HepG2 (cell line): ENCODE measurements around the gene CLIP2. TPM values are rescaled to one million over a fixed set of nuclear protein-coding genes. Genes with fewer than 3 reads are reported as not detected.

ENCODE experiments used
- ATAC-seq: fragments of 200-7000 bp; cut with Tn5 transposase; 3 replicates; pipeline ENCODE4 v1.9.1; 2020; ENCODE audit warnings: mild to moderate bottlenecking, moderate library complexity
- BruUV-seq: library from RNA; stranded (reverse); fragments of 400-500 nt; replicated peaks from 2 replicates; lab custom pipeline; 2021; lab: Mats Ljungman, UMichigan
- CTCF ChIA-PET: fragments of 300-600 bp; formaldehyde crosslinking; extraction: SDS; loops from one replicate; lab custom pipeline; 2021; ENCODE audit warnings: low total read pairs, inconsistent platforms, low intra/inter-chr PET ratio; lab: Yijun Ruan, JAX
- POLR2A ChIA-PET: fragments of 350-600 bp; sonication (Branson Sonifier 250); formaldehyde crosslinking; loops from one replicate; lab custom pipeline; 2020; ENCODE audit warnings: antibody characterized with exemption, inconsistent platforms; lab: Yijun Ruan, JAX
- DNase-seq: peaks from one replicate; pipeline ENCODE4 v3.0.0-alpha.2; 2015; ENCODE audit warnings: low spot score
- FAIRE-seq: peaks from 3 replicates; lab custom pipeline; 2011; peaks lifted over from hg19 to GRCh38; lab: Jason Lieb, UNC
- H2AFZ ChIP-seq: one replicate; pipeline ENCODE4 v1.6.1; 2011; ENCODE audit warnings: low read length, inconsistent platforms
- H3K27ac ChIP-seq: fragments of 300-600 bp; 3 replicates; pipeline ENCODE4 v1.8.0; 2011; ENCODE audit warnings: mixed run types, mild to moderate bottlenecking, mixed read lengths, low read length, inconsistent platforms; ENCODE audit not compliant: insufficient read depth; ENCODE audit errors: extremely low read length
- H3K27me3 ChIP-seq, 2 experiments: fragments of 200-600 bp in 1 of 2; 2 replicates in 1 of 2; 3 replicates in 1 of 2; pipeline versions ENCODE4 v1.6.0 to v1.8.0; 2011; ENCODE audit warnings: low read length in 2 of 2, mild to moderate bottlenecking in 2 of 2, moderate library complexity in 2 of 2, inconsistent platforms in 1 of 2; ENCODE audit not compliant: insufficient read depth in 2 of 2, control insufficient read depth in 1 of 2
- H3K36me3 ChIP-seq, 2 experiments: fragments of 200-600 bp in 1 of 2; replicated peaks in 1 of 2; 2 replicates in 1 of 2; 3 replicates in 1 of 2; pipeline versions ENCODE4 v1.5.1 to v1.8.0; 2011; ENCODE audit warnings: low read length in 2 of 2, inconsistent platforms in 1 of 2; ENCODE audit not compliant: insufficient read depth in 2 of 2, control insufficient read depth in 1 of 2
- H3K4me1 ChIP-seq: 2 replicates; pipeline ENCODE4 v1.5.1; 2012; ENCODE audit warnings: low read length, inconsistent platforms; ENCODE audit not compliant: insufficient read depth
- H3K4me2 ChIP-seq: 2 replicates; pipeline ENCODE4 v1.6.0; 2011; ENCODE audit warnings: low read depth, low read length, inconsistent platforms
- H3K4me3 ChIP-seq, 3 experiments: fragments of 200-600 bp in 1 of 3; sonication (generic), shearing (Covaris generic) in 1 of 3; replicated peaks in 1 of 3; 2 replicates each; pipeline ENCODE4 v1.5.1; 2011 to 2016; ENCODE audit warnings: low read length in 3 of 3, inconsistent platforms in 2 of 3, low read depth in 2 of 3, mild to moderate bottlenecking in 2 of 3, control low read depth in 1 of 3, mixed read lengths in 1 of 3; ENCODE audit not compliant: insufficient read depth in 1 of 3
- H3K79me2 ChIP-seq: one replicate; pipeline ENCODE4 v1.6.1; 2011; ENCODE audit warnings: low read length, inconsistent platforms; ENCODE audit not compliant: insufficient read depth
- H3K9ac ChIP-seq: 2 replicates; pipeline ENCODE4 v1.6.0; 2011; ENCODE audit warnings: mild to moderate bottlenecking, low read depth, low read length, inconsistent platforms; ENCODE audit not compliant: insufficient read depth
- H3K9me3 ChIP-seq: 2 replicates; pipeline ENCODE4 v1.5.1; 2012; ENCODE audit warnings: mild to moderate bottlenecking, low read length
- H4K20me1 ChIP-seq: 2 replicates; pipeline ENCODE4 v1.6.0; 2011; ENCODE audit warnings: inconsistent platforms, mild to moderate bottlenecking, low read length, moderate library complexity; ENCODE audit not compliant: insufficient read depth
- SIX4 ChIP-seq: sonication (generic); formaldehyde crosslinking; IDR thresholded peaks from 2 replicates; pipeline ENCODE4 v1.4.0; 2020; ENCODE audit warnings: missing genetic modification reagents
- ZNF260 ChIP-seq: sonication (generic); formaldehyde crosslinking; IDR thresholded peaks from 2 replicates; pipeline ENCODE4 v1.4.0; 2020; ENCODE audit warnings: missing genetic modification reagents, low read depth, mild to moderate bottlenecking, borderline replicate concordance
- ZNF33B ChIP-seq: sonication (generic); formaldehyde crosslinking; IDR thresholded peaks from 2 replicates; pipeline ENCODE4 v1.5.1; 2020; ENCODE audit warnings: mild to moderate bottlenecking, missing genetic modification reagents
- ZNF557 ChIP-seq: sonication (generic); formaldehyde crosslinking; IDR thresholded peaks from 2 replicates; pipeline ENCODE4 v1.4.0; 2020; ENCODE audit warnings: missing genetic modification reagents
- ZNF777 ChIP-seq: sonication (generic); formaldehyde crosslinking; IDR thresholded peaks from 2 replicates; pipeline ENCODE4 v1.4.0; 2020; ENCODE audit warnings: missing genetic modification reagents
- ZNF879 ChIP-seq: sonication (generic); formaldehyde crosslinking; IDR thresholded peaks from 2 replicates; pipeline ENCODE4 v1.8.1; 2023; ENCODE audit warnings: missing genetic modification reagents
- WGBS: methylation state at CpG from one replicate; pipeline ENCODE4 v1.1.6; 2017; ENCODE audit warnings: low lambda C conversion rate; 5-methylcytosine and 5-hydroxymethylcytosine counted together
- in situ Hi-C: cut with HindIII; loops from 2 replicates; pipeline ENCODE4 v1.10.0; 2017; ENCODE audit warnings: low pct_unique_long_range_greater_than_20kb; ENCODE audit not compliant: extremely low pct_ligation_motif_present
- intact Hi-C: fragments of 100-400 bp; cut with micrococcal nuclease; formaldehyde crosslinking; loops from one replicate; pipeline ENCODE4 v1.10.0; 2022; ENCODE audit not compliant: unreplicated experiment
- polyA plus RNA-seq, 8 experiments: library from polyadenylated mRNA; depleted of rRNA in 3 of 8; stranded (reverse) in 7 of 8; unstranded in 1 of 8; fragments of >200 nt; fragmentation: Illumina TruSeq in 4 of 8; extraction: Trizol in 4 of 8; gene quantifications; 2 replicates each; pipeline versions ENCODE4 v1.2.1 to v1.2.3, GENCODE V29; 2011 to 2016; ENCODE audit warnings: low read depth in 4 of 8, missing spikeins in 1 of 8, mixed read lengths in 1 of 8; ENCODE audit not compliant: insufficient read depth in 1 of 8
- total RNA-seq, 5 experiments: library from RNA; depleted of rRNA; stranded (reverse); fragments of >200 nt; fragmentation: Illumina TruSeq; extraction: Trizol; gene quantifications; 2 replicates each; pipeline ENCODE4 v1.2.3, GENCODE V29; 2016; ENCODE audit warnings: low read depth in 1 of 5

CLIP2 gene
- total and polyA plus RNA-seq, 2 of the 13 experiments (the other 11 are each of a cell fraction or from before 2014, with no cell fraction given), result 6.5 to 17.4 TPM

DNA sequence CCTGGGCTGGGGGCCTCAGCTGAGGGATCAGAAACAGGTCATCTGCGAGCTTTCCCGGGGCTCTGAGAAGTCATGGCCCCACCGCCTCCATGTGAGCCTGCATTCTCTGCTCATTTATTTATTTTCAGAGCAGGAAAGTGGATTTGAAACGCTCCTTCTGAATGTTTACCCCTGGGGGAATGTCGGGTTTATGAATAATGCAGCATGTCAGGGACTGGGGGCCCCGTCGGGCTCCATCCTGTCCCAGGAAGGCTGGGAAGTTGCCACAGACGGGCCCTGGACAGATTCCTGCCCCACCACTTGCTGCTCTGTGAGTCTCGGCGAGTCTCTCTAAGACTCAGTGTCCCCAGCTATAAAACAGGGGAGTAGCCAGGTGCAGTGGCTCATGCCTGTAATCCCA, 152.6 kb downstream of the CLIP2 start:
- POLR2A ChIA-PET, result no interaction called here
- no CpG with 5 or more reads among the region's 10 CpGs for WGBS
- DNase-seq (no peak), FAIRE-seq (no peak), ATAC-seq (peak; percentile 39)
- no peak overlapping the region for H3K27ac ChIP-seq
- H3K9me3 ChIP-seq, result no peaks in the 10 kb centered on the region
- peak overlapping the region; percentile 54 for H3K4me2 ChIP-seq
- H3K79me2 ChIP-seq, result no peaks in the 10 kb centered on the region
- H4K20me1 ChIP-seq, result no peaks in the 10 kb centered on the region
- TF ChIP-seq ZNF777 (CRISPR knock-in tag) (0 out of 2 replicates have a peak, but pooled peaks have one; percentile 20), SIX4 (no peak)
- H3K4me1 ChIP-seq, result peaks cover 39% of the 10 kb centered on the region
- no peak overlapping the region for H3K9ac ChIP-seq
- intact Hi-C loops (no loop called here), in situ Hi-C loops (no loop called here)
- H3K27me3 ChIP-seq, result no peaks in the 10 kb centered on the region; a peak in 3 of 5 replicates
- H3K36me3 ChIP-seq, result no peaks in the 10 kb centered on the region
- H3K4me3 ChIP-seq, result no peak overlapping the region
- BruUV-seq, result no TSS peak
- H2AFZ ChIP-seq, result no peak overlapping the region
- CTCF ChIA-PET, result no interaction called here

DNA sequence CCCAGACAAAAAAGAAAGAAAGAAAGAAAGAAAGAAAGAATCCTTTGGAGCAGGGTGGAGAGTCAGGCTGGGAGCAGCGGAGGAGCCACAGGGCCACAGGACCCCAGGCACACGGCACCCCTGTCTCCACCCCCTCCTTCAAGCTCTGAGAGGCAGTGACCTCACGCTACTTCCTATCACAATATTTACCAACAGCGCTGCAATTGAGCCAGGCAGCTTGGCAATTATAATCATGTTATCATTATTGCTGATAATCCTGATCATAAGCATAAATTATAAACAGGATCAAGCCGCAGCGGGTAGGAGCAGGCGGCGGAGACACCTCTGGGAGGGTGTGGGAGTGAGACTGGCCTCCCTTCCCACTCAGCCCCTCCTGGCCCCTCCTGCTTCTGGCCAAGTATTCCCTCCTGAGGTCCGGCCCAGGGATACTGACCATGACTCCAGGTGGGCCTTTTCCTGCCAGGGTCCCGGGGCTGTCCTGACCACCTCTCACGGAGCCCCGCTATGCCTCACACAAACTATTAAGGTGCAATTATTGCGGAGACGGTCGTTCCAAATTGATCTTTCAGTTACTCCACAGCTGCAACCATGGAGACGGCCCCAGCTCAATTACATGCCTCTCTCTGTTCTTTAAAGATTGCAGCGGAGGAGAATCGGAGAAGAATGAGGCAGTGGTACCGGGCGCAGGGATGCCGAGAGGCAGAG, 154.5 kb downstream of the CLIP2 start:
- POLR2A ChIA-PET, result no interaction called here
- no peaks in the 10 kb centered on the region for H3K9me3 ChIP-seq
- ATAC-seq (no peak; the same call in 2 of the 3 replicates), DNase-seq (no peak)
- no peaks in the 10 kb centered on the region for H3K79me2 ChIP-seq
- H3K4me2 ChIP-seq, result peak overlapping the region; percentile 20; the same call in 1 of the 2 replicates
- in situ Hi-C loops, result no loop called here
- no peak overlapping the region for H2AFZ ChIP-seq
- peaks cover 36% of the 10 kb centered on the region for H3K4me1 ChIP-seq
- BruUV-seq, result no TSS peak
- H3K27me3 ChIP-seq, result peaks cover 0 to 5% of the 10 kb centered on the region in 2 experiments; a peak in 3 of 5 replicates
- H3K36me3 ChIP-seq, result no peaks in the 10 kb centered on the region
- no peak overlapping the region for H3K4me3 ChIP-seq
- 52% methylated on average over 20 of the region's 21 CpGs for WGBS
- no peak for TF ChIP-seq ZNF33B (CRISPR knock-in tag)
- TF ChIP-seq ZNF879, result no peak
- TF ChIP-seq ZNF260 (CRISPR knock-in tag), result no peak
- TF ChIP-seq ZNF557, result no peak
- TF ChIP-seq, all 625 proteins: peak for 0
- H4K20me1 ChIP-seq, result no peaks in the 10 kb centered on the region
- H3K9ac ChIP-seq, result no peak overlapping the region
- H3K27ac ChIP-seq, result no peak overlapping the region
- intact Hi-C loops, result no loop called here
- CTCF ChIA-PET, result no interaction called here
- no peak for FAIRE-seq
